ENCODE results near the gene ZFAND3. TPM values are rescaled to one million over a fixed set of nuclear protein-coding genes. Genes with fewer than 3 reads are reported as not detected.

The ZFAND3 gene
- total and polyA plus RNA-seq, 12 donors, result 21.4 to 163 (median 46.3) TPM

GRCh38 chr6:37830225-37830624 is 10.7 kb downstream of the ZFAND3 start:
- intact Hi-C loops (cut with DNase I), result no loop called here
- Histone ChIP-seq H3K27me3 (no peaks in the 10 kb centered on the region), H3K36me3 (replicated peaks in 1 of 2) (no peaks in the 10 kb centered on the region), H3K4me1 (replicated peaks in 1 of 2) (peaks cover 18 to 58% of the 10 kb centered on the region in 2 donors), H3K4me3 (no peak overlapping the region), H3K9me3 (replicated peaks in 1 of 3) (no peaks in the 10 kb centered on the region), H3K27ac (no peak overlapping the region)
- TF ChIP-seq POLR2A (IDR thresholded peaks at IDR 0.05) (no peak), CTCF (IDR thresholded peaks at IDR 0.05) (no peak)
- WGBS, 4 donors, result 69 to 83% (median 72%) methylated on average over 2 of the region's 2 CpGs
- DNase-seq, result no peak

GRCh38 chr6:37831457-37831856 is 11.9 kb downstream of the ZFAND3 start:
- no peak for DNase-seq
- intact Hi-C loops (cut with DNase I), result no loop called here
- Histone ChIP-seq H3K27me3 (no peaks in the 10 kb centered on the region), H3K9me3 (replicated peaks in 1 of 3) (no peaks in the 10 kb centered on the region), H3K36me3 (replicated peaks in 1 of 2) (no peaks in the 10 kb centered on the region), H3K4me1 (replicated peaks in 1 of 2) (peaks cover 8 to 54% of the 10 kb centered on the region in 2 donors), H3K27ac (no peak overlapping the region), H3K4me3 (no peak overlapping the region)
- 90 to 94% (median 92%) methylated on average over 4 of the region's 4 CpGs for WGBS, 4 donors
- TF ChIP-seq POLR2A (IDR thresholded peaks at IDR 0.05), result no peak
- no peak for TF ChIP-seq CTCF (IDR thresholded peaks at IDR 0.05)

GRCh38 chr6:37835923-37836322 is 16.4 kb downstream of the ZFAND3 start:
- Histone ChIP-seq H3K4me1 (replicated peaks in 1 of 2) (peaks cover 9 to 31% of the 10 kb centered on the region in 2 donors), H3K9me3 (replicated peaks in 1 of 3) (no peaks in the 10 kb centered on the region), H3K27me3 (no peaks in the 10 kb centered on the region), H3K4me3 (no peak overlapping the region), H3K36me3 (replicated peaks in 1 of 2) (no peaks in the 10 kb centered on the region), H3K27ac (no peak overlapping the region)
- 53 to 58% (median 56%) methylated on average over 2 of the region's 2 CpGs for WGBS, 4 donors
- TF ChIP-seq POLR2A (IDR thresholded peaks at IDR 0.05) (no peak), CTCF (IDR thresholded peaks at IDR 0.05) (no peak)
- DNase-seq, result no peak
- intact Hi-C loops (cut with DNase I), result no loop called here

GRCh38 chr6:37838219-37838921 is 18.8 kb downstream of the ZFAND3 start:
- Histone ChIP-seq H3K4me3 (no peak overlapping the region), H3K36me3 (replicated peaks in 1 of 2) (no peaks in the 10 kb centered on the region), H3K4me1 (replicated peaks in 1 of 2) (peaks cover 13 to 33% of the 10 kb centered on the region in 2 donors), H3K9me3 (replicated peaks in 1 of 3) (no peaks in the 10 kb centered on the region), H3K27ac (no peak overlapping the region), H3K27me3 (no peaks in the 10 kb centered on the region)
- no peak for DNase-seq
- intact Hi-C loops (cut with DNase I), result no loop called here
- WGBS, 4 donors, result 74 to 82% (median 78%) methylated on average over 3 of the region's 3 CpGs
- TF ChIP-seq CTCF (IDR thresholded peaks at IDR 0.05), result no peak
- TF ChIP-seq POLR2A (IDR thresholded peaks at IDR 0.05), result no peak

Measured in adrenal gland (tissue), 12 donors.